H1 (cell line): ENCODE data around the gene NFYB. TPM values are rescaled to one million over a fixed set of nuclear protein-coding genes. Genes with fewer than 3 reads are reported as not detected.

ENCODE experiments used
- CTCF ChIA-PET: fragments of 300-600 bp; sonication (Branson Sonifier 250); formaldehyde crosslinking; loops from one replicate; lab custom pipeline; 2021; ENCODE audit not compliant: partially characterized antibody; lab: Charles Lee
- POLR2A ChIA-PET: fragments of 300-600 bp; sonication (Branson Sonifier 250); formaldehyde crosslinking; loops from one replicate; lab custom pipeline; 2021; ENCODE audit warnings: inconsistent platforms; ENCODE audit not compliant: partially characterized antibody; lab: Charles Lee
- DNase-seq, 2 experiments: peaks; one replicate each; pipeline versions ENCODE4 v3.0.0 to v3.0.0-alpha.2; 2010 to 2022; ENCODE audit warnings: low spot score in 2 of 2, low read depth in 1 of 2, mixed read lengths in 1 of 2
- FAIRE-seq: peaks from 2 replicates; lab custom pipeline; 2011; peaks lifted over from hg19 to GRCh38; lab: Jason Lieb, UNC
- H2AFZ ChIP-seq: 2 replicates; pipeline ENCODE4 v1.8.1; 2012; ENCODE audit warnings: low read length, inconsistent platforms
- H2AK5ac ChIP-seq: 2 replicates; pipeline ENCODE4 v1.6.1; 2013; ENCODE audit warnings: low read depth, low read length
- H2BK120ac ChIP-seq: replicated peaks from 2 replicates; pipeline ENCODE3; 2013; ENCODE audit warnings: low read depth, low read length, inconsistent platforms
- H2BK12ac ChIP-seq: 2 replicates; pipeline ENCODE4 v1.6.1; 2013; ENCODE audit warnings: low read depth, low read length
- H2BK15ac ChIP-seq: 2 replicates; pipeline ENCODE4 v1.6.1; 2013; ENCODE audit warnings: low read length
- H2BK20ac ChIP-seq: 2 replicates; pipeline ENCODE4 v1.6.1; 2013; ENCODE audit warnings: low read length
- H2BK5ac ChIP-seq: 2 replicates; pipeline ENCODE4 v1.6.1; 2013; ENCODE audit warnings: low read depth, low read length
- H3K14ac ChIP-seq: 2 replicates; pipeline ENCODE4 v1.6.1; 2013; ENCODE audit warnings: inconsistent platforms; ENCODE audit not compliant: insufficient read length
- H3K18ac ChIP-seq: 2 replicates; pipeline ENCODE4 v1.6.1; 2013; ENCODE audit warnings: low read length; ENCODE audit errors: extremely low read depth
- H3K23ac ChIP-seq: 2 replicates; pipeline ENCODE4 v1.6.1; 2013; ENCODE audit warnings: inconsistent platforms; ENCODE audit not compliant: insufficient read length
- H3K23me2 ChIP-seq: 2 replicates; pipeline ENCODE4 v1.6.1; 2013; ENCODE audit warnings: low read depth, low read length
- H3K27ac ChIP-seq: 2 replicates; pipeline ENCODE4 v1.6.1; 2011; ENCODE audit warnings: low read depth, low read length, inconsistent platforms
- H3K27me3 ChIP-seq, 4 experiments: replicated peaks in 1 of 4; 1 replicate in 1 of 4; 2 replicates in 3 of 4; pipeline versions ENCODE4 v1.6.1 to v1.8.1; 2011 to 2013; ENCODE audit warnings: low read length in 3 of 4, mild to moderate bottlenecking in 3 of 4, inconsistent platforms in 2 of 4, mixed read lengths in 2 of 4, moderate library complexity in 1 of 4; ENCODE audit not compliant: control insufficient read depth in 3 of 4, insufficient read depth in 3 of 4; ENCODE audit errors: extremely low read depth in 1 of 4
- H3K36me3 ChIP-seq, 4 experiments: 2 replicates each; pipeline versions ENCODE4 v1.6.1 to v1.8.1; 2011 to 2013; ENCODE audit warnings: mild to moderate bottlenecking in 4 of 4, low read length in 3 of 4, moderate library complexity in 2 of 4, control low read depth in 1 of 4, inconsistent platforms in 1 of 4; ENCODE audit not compliant: insufficient read depth in 4 of 4, control insufficient read depth in 2 of 4
- H3K4ac ChIP-seq: replicated peaks from 2 replicates; pipeline ENCODE3; 2013; ENCODE audit warnings: low read length, low read depth, mixed read lengths, inconsistent platforms; ENCODE audit not compliant: insufficient read length
- H3K4me1 ChIP-seq, 4 experiments: replicated peaks in 1 of 4; 1 replicate in 1 of 4; 2 replicates in 3 of 4; pipeline versions ENCODE4 v1.6.1 to v1.8.1; 2011 to 2013; ENCODE audit warnings: low read length in 3 of 4, inconsistent platforms in 2 of 4, mixed read lengths in 1 of 4; ENCODE audit not compliant: insufficient read depth in 4 of 4, control insufficient read depth in 3 of 4
- H3K4me2 ChIP-seq, 2 experiments: 2 replicates each; pipeline versions ENCODE4 v1.6.1 to v1.8.1; 2011 to 2013; ENCODE audit warnings: low read depth in 2 of 2, low read length in 2 of 2, control low read depth in 1 of 2, inconsistent platforms in 1 of 2, mild to moderate bottlenecking in 1 of 2; ENCODE audit not compliant: insufficient read depth in 1 of 2
- H3K4me3 ChIP-seq, 4 experiments: fragments of 200-600, 300-600 bp in 1 of 4; sonication (generic), shearing (Covaris generic), sonication (Bioruptor Twin) in 1 of 4; 2 replicates each; pipeline versions ENCODE4 v1.5.1 to v1.8.1; 2011 to 2016; ENCODE audit warnings: low read length in 4 of 4, low read depth in 3 of 4, control low read depth in 2 of 4, inconsistent platforms in 2 of 4, mild to moderate bottlenecking in 2 of 4, mixed read lengths in 1 of 4, moderate library complexity in 1 of 4; ENCODE audit not compliant: insufficient read depth in 2 of 4; ENCODE audit errors: extremely low read depth in 1 of 4
- H3K56ac ChIP-seq: replicated peaks from 2 replicates; pipeline ENCODE3; 2013; ENCODE audit warnings: low read depth, mild to moderate bottlenecking, mixed read lengths, low read length, inconsistent platforms; ENCODE audit not compliant: insufficient read length
- H3K79me1 ChIP-seq: 2 replicates; pipeline ENCODE4 v1.6.1; 2013; ENCODE audit warnings: low read depth, low read length, control low read depth
- H3K79me2 ChIP-seq, 2 experiments: 2 replicates each; pipeline versions ENCODE4 v1.6.1 to v1.8.1; 2012 to 2013; ENCODE audit warnings: low read length in 2 of 2, mild to moderate bottlenecking in 2 of 2, inconsistent platforms in 1 of 2; ENCODE audit not compliant: insufficient read depth in 2 of 2, control insufficient read depth in 1 of 2
- H3K9ac ChIP-seq, 4 experiments: replicated peaks in 1 of 4; 1 replicate in 1 of 4; 2 replicates in 3 of 4; pipeline versions ENCODE4 v1.6.1 to v1.8.1; 2011 to 2013; ENCODE audit warnings: low read depth in 3 of 4, low read length in 3 of 4, control low read depth in 2 of 4, mild to moderate bottlenecking in 2 of 4, moderate library complexity in 2 of 4, inconsistent platforms in 1 of 4; ENCODE audit errors: extremely low read depth in 1 of 4
- H3K9me3 ChIP-seq, 2 experiments: 2 replicates each; pipeline versions ENCODE4 v1.6.1 to v1.8.1; 2012 to 2013; ENCODE audit warnings: mild to moderate bottlenecking in 2 of 2, moderate library complexity in 2 of 2, control low read depth in 1 of 2, inconsistent platforms in 1 of 2, low read depth in 1 of 2, low read length in 1 of 2, mixed read lengths in 1 of 2; ENCODE audit not compliant: insufficient read depth in 2 of 2
- H4K20me1 ChIP-seq, 2 experiments: replicated peaks in 1 of 2; 2 replicates each; pipeline versions ENCODE3 to v1.8.1; 2011 to 2013; ENCODE audit warnings: inconsistent platforms in 2 of 2, low read length in 2 of 2, mild to moderate bottlenecking in 1 of 2; ENCODE audit not compliant: insufficient read depth in 2 of 2, control insufficient read depth in 1 of 2
- H4K5ac ChIP-seq: 2 replicates; pipeline ENCODE4 v1.6.1; 2013; ENCODE audit warnings: low read length, low read depth, mixed read lengths, inconsistent platforms; ENCODE audit not compliant: insufficient read length
- H4K8ac ChIP-seq: 2 replicates; pipeline ENCODE4 v1.8.0; 2013; ENCODE audit warnings: mild to moderate bottlenecking, moderate library complexity, low read length, inconsistent platforms; ENCODE audit not compliant: insufficient read depth; ENCODE audit errors: extremely low read depth
- H4K91ac ChIP-seq: replicated peaks from 2 replicates; pipeline ENCODE3; 2013; ENCODE audit warnings: low read length, mixed read lengths, inconsistent platforms; ENCODE audit not compliant: insufficient read length
- ASH2L ChIP-seq: fragments of 200-600, 300-600 bp; sonication (generic); IDR thresholded peaks from one replicate; pipeline ENCODE4 v1.7.1; 2017; ENCODE audit warnings: low read length
- ATF3 ChIP-seq: IDR thresholded peaks from 2 replicates; pipeline ENCODE4 v1.6.1; 2011; ENCODE audit warnings: low read depth, mild to moderate bottlenecking, low read length; ENCODE audit not compliant: insufficient read depth
- CBX8 ChIP-seq: fragments of 300-800, 300-1000 bp; sonication (generic); IDR thresholded peaks from 2 replicates; pipeline ENCODE4 v1.7.1; 2016; ENCODE audit warnings: low read depth, low read length, borderline replicate concordance
- CEBPB ChIP-seq: IDR thresholded peaks from 2 replicates; pipeline ENCODE4 v1.6.1; 2012; ENCODE audit warnings: low read depth, low read length
- CREB1 ChIP-seq: IDR thresholded peaks from 2 replicates; pipeline ENCODE4 v1.6.1; 2012; ENCODE audit warnings: inconsistent platforms
- E2F6 ChIP-seq: IDR thresholded peaks from 2 replicates; pipeline ENCODE4 v1.6.1; 2012; ENCODE audit warnings: inconsistent platforms
- EP300 ChIP-seq, 2 experiments: IDR thresholded peaks; 1 replicate in 1 of 2; 2 replicates in 1 of 2; pipeline ENCODE4 v1.6.1; 2011 to 2012; ENCODE audit warnings: low read depth in 2 of 2, low read length in 2 of 2, mild to moderate bottlenecking in 2 of 2, borderline replicate concordance in 1 of 2, inconsistent platforms in 1 of 2, moderate library complexity in 1 of 2
- EZH2 ChIP-seq: fragments of 200-600 bp; sonication (generic); IDR thresholded peaks from 2 replicates; pipeline ENCODE4 v1.7.1; 2012; ENCODE audit warnings: low read depth, mild to moderate bottlenecking, moderate library complexity, low read length, inconsistent platforms; ENCODE audit not compliant: severe bottlenecking
- POLR2A ChIP-seq, 2 experiments: IDR thresholded peaks; 1 replicate in 1 of 2; 2 replicates in 1 of 2; pipeline ENCODE4 v1.6.1; 2011; ENCODE audit warnings: low read depth in 2 of 2, low read length in 2 of 2, mild to moderate bottlenecking in 2 of 2; ENCODE audit errors: control extremely low read depth in 1 of 2
- POLR2AphosphoS5 ChIP-seq: IDR thresholded peaks from 2 replicates; pipeline ENCODE4 v1.6.1; 2011; ENCODE audit warnings: low read depth, low read length
- TAF1 ChIP-seq: IDR thresholded peaks from 2 replicates; pipeline ENCODE4 v1.6.1; 2011; ENCODE audit warnings: mild to moderate bottlenecking, low read depth, low read length
- TEAD4 ChIP-seq: IDR thresholded peaks from 2 replicates; pipeline ENCODE4 v1.6.1; 2012; ENCODE audit warnings: low read depth, low read length, inconsistent platforms, mixed read lengths
- WGBS, 2 experiments: shearing (Covaris generic) in 1 of 2; methylation state at CpG; one replicate each; pipeline versions ENCODE4 v1.1.6 to v1.1.7; 2013 to 2015; ENCODE audit warnings: low lambda C conversion rate in 2 of 2, mixed read lengths in 2 of 2, inconsistent platforms in 1 of 2, low coverage in 1 of 2, missing lambda C conversion rate in 1 of 2; ENCODE audit not compliant: insufficient replicate concordance in 2 of 2, insufficient coverage in 1 of 2, insufficient read length in 1 of 2; ENCODE audit errors: extremely low coverage in 1 of 2, missing lambda C conversion rate in 1 of 2; 5-methylcytosine and 5-hydroxymethylcytosine counted together
- polyA plus RNA-seq, 7 experiments: library from polyadenylated mRNA; depleted of rRNA in 3 of 7; stranded (reverse) in 5 of 7; unstranded in 2 of 7; fragments of >200 nt in 5 of 7; fragments of 200-250 nt in 2 of 7; gene quantifications; 1 replicate in 5 of 7; 2 replicates in 1 of 7; 4 replicates in 1 of 7; pipeline versions ENCODE4 v1.2.1 to v1.2.3, GENCODE V29; 2011 to 2013; ENCODE audit warnings: missing spikeins in 2 of 7, mixed read lengths in 2 of 7
- total RNA-seq: library from RNA; stranded (reverse); fragmentation: NEBNext Ultra II Directional; extraction: Animal tissue kit (Norgen Biotek cat#: 25700); gene quantifications from 2 replicates; pipeline ENCODE4 v1.2.1, GENCODE V29; 2021

NFYB gene
- total and polyA plus RNA-seq, 2 of the 8 experiments (the other 6 are each of a cell fraction or from before 2014, with no cell fraction given), result 29.1 to 43.5 TPM

- no peak overlapping the region for H2BK12ac ChIP-seq
- no peaks in the 10 kb centered on the region for H3K27me3 ChIP-seq
- H2BK15ac ChIP-seq, result no peak overlapping the region
- H2BK20ac ChIP-seq, result no peak overlapping the region
- H3K4me2 ChIP-seq, result no peak overlapping the region
- POLR2A ChIA-PET, result no interaction called here
- H4K91ac ChIP-seq, result no peak overlapping the region
- H3K36me3 ChIP-seq, result no peaks in the 10 kb centered on the region
- no peak overlapping the region for H3K27ac ChIP-seq
- no peak overlapping the region for H3K14ac ChIP-seq
- no peak overlapping the region for H2AK5ac ChIP-seq
- no peak overlapping the region for H2BK5ac ChIP-seq
- no peak overlapping the region for H2BK120ac ChIP-seq
- H3K9ac ChIP-seq, result no peak overlapping the region
- H3K23me2 ChIP-seq, result no peaks in the 10 kb centered on the region
- no peaks in the 10 kb centered on the region for H3K9me3 ChIP-seq
- H2AFZ ChIP-seq, result 0 out of 2 replicates have a peak overlapping the region, but pooled peaks have one; percentile 41
- no peaks in the 10 kb centered on the region for H4K20me1 ChIP-seq
- no peak overlapping the region for H4K5ac ChIP-seq
- CTCF ChIA-PET, result no interaction called here
- no peaks in the 10 kb centered on the region for H3K79me1 ChIP-seq
- no peaks in the 10 kb centered on the region for H3K4me1 ChIP-seq
- H3K4me3 ChIP-seq, result no peak overlapping the region
- no peak overlapping the region for H3K56ac ChIP-seq
- DNase-seq (no peak), FAIRE-seq (no peak)
- H4K8ac ChIP-seq, result no peak overlapping the region
- no peak overlapping the region for H3K4ac ChIP-seq
- 94% methylated on average over 4 of the region's 4 CpGs; no CpG with 5 or more reads in 1 of the 2 experiments for WGBS, 2 experiments
- H3K18ac ChIP-seq, result no peak overlapping the region
- H3K23ac ChIP-seq, result no peak overlapping the region
- H3K79me2 ChIP-seq, result no peaks in the 10 kb centered on the region
- TF ChIP-seq CREB1 (no peak), EZH2 (no peak), E2F6 (no peak), TAF1 (no peak), CBX8 (no peak), EP300 (IDR thresholded peaks at IDR 0.05; ENCODE audit: borderline replicate concordance in 1 of 2, low read depth in 2 of 2, low read length in 2 of 2) (no peak), ATF3 (no peak), TEAD4 (no peak), CEBPB (no peak), ASH2L (no peak), POLR2AphosphoS5 (no peak), POLR2A (IDR thresholded peaks at IDR 0.05; ENCODE audit: control extremely low read depth in 1 of 2, low read depth in 2 of 2, low read length in 2 of 2) (no peak)
Observed at GRCh38 chr12:104181313-104181712, 43.3 kb upstream of the NFYB start.
